ENCODE data around the gene ZNF462.

The ZNF462 gene

DNA sequence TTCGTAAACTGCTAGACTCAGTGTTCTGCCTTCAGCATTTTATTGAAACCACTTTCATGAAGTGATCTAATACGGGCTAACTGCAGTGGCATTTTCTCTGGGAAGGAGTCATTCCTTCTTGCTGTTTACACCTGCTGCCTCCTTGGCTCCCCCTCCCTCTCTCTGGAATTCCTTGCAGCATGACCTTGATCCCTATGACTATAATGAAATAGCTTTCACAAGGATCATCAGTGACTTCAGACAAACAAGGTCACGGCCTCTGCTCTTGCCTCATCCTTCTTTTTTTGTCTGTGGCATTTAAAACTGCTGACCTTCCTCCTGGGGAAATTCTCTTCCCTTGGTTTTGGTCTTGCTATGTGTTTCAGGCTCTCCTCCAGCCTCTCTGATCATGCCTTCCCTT, 90.2 kb downstream of the ZNF462 start:
- TF ChIP-seq CTCF (IDR thresholded peaks at IDR 0.05): no peak

GRCh38 chr9:106954558-106954957, 91.6 kb downstream of the ZNF462 start:
- no peak for TF ChIP-seq CTCF (IDR thresholded peaks at IDR 0.05)

- no peak for TF ChIP-seq CTCF (IDR thresholded peaks at IDR 0.05)
Measured at GRCh38 chr9:106954974-106955850, 92.2 kb downstream of the ZNF462 start.

DNA sequence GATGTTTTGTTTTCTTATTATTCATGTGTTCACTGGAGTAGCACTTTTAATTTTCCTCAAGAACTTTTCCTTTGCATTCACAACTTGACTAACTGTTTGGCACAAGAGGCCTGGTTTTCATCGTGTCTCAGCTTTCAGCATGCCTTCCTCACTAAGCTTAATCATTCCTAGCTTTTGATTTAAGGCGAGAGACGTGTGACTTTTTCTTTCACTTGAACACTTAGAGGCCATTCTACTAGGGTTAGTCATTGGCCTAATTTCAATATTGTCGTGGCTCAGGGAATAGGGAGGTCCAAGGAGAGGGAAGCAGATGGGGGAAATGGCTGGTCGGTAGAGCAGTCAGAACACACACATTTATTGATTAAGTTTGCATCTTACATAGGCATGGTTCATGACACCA, 94.0 kb downstream of the ZNF462 start:
- TF ChIP-seq CTCF (IDR thresholded peaks at IDR 0.05): no peak

- TF ChIP-seq CTCF (IDR thresholded peaks at IDR 0.05): no peak
Measured at GRCh38 chr9:106958955-106959657, 96.1 kb downstream of the ZNF462 start.

- TF ChIP-seq CTCF (IDR thresholded peaks at IDR 0.05): no peak
Measured at GRCh38 chr9:106960258-106960657, 97.3 kb downstream of the ZNF462 start.

- TF ChIP-seq CTCF (IDR thresholded peaks at IDR 0.05): no peak
Measured at GRCh38 chr9:106961623-106962022, 98.7 kb downstream of the ZNF462 start.
